Measurements from ENCODE around the gene MTRF1L.

GRCh38 chr6:152969688-152970418, 32.7 kb downstream of the MTRF1L start:
- TF ChIP-seq CTCF (IDR thresholded peaks at IDR 0.05; ENCODE audit: low read depth, low read length) (no peak), EZH2phosphoT487 (IDR thresholded peaks at IDR 0.05; ENCODE audit: low read depth) (no peak)

All from OCI-LY3 (cell line).